IMR-90 (cell line): ENCODE measurements around the gene SNTG2. TPM values are rescaled to one million over a fixed set of nuclear protein-coding genes. Genes with fewer than 3 reads are reported as not detected.

Experiments
- ATAC-seq: fragments of 200-7000 bp; cut with Tn5 transposase; 2 replicates; pipeline ENCODE4 v1.9.1; 2020; ENCODE audit warnings: low read depth, mild to moderate bottlenecking, moderate library complexity
- BruUV-seq: library from RNA; stranded (reverse); fragments of 400-500 nt; replicated peaks from 2 replicates; lab custom pipeline; 2021; lab: Mats Ljungman, UMichigan
- CTCF ChIA-PET: fragments of 300-600 bp; formaldehyde crosslinking; extraction: SDS; loops from one replicate; lab custom pipeline; 2021; ENCODE audit warnings: antibody characterized with exemption; lab: Yijun Ruan, JAX
- POLR2A ChIA-PET: fragments of 300-600 bp; sonication (Branson Sonifier 250); formaldehyde crosslinking; loops from one replicate; lab custom pipeline; 2022; ENCODE audit warnings: antibody characterized with exemption; ENCODE audit not compliant: unreplicated experiment; lab: Charles Lee
- DNase-seq: peaks from one replicate; pipeline ENCODE4 v3.0.0; 2013
- H2AFZ ChIP-seq: replicated peaks from 2 replicates; pipeline ENCODE3; 2013; ENCODE audit warnings: low read length, mild to moderate bottlenecking; ENCODE audit not compliant: poor library complexity
- H2AK5ac ChIP-seq: 2 replicates; pipeline ENCODE4 v1.6.1; 2013; ENCODE audit warnings: low read depth, low read length, inconsistent platforms
- H2AK9ac ChIP-seq: replicated peaks from 2 replicates; pipeline ENCODE3; 2013; ENCODE audit warnings: mild to moderate bottlenecking, low read depth, low read length, moderate library complexity; ENCODE audit not compliant: poor library complexity
- H2BK120ac ChIP-seq: 2 replicates; pipeline ENCODE4 v1.6.1; 2013; ENCODE audit warnings: low read depth, low read length, inconsistent platforms
- H2BK15ac ChIP-seq: 3 replicates; pipeline ENCODE4 v1.6.1; 2013; ENCODE audit warnings: low read depth, low read length, inconsistent platforms
- H2BK20ac ChIP-seq: 2 replicates; pipeline ENCODE4 v1.6.1; 2013; ENCODE audit warnings: low read depth, mild to moderate bottlenecking, inconsistent platforms, low read length, moderate library complexity
- H2BK5ac ChIP-seq: 2 replicates; pipeline ENCODE4 v1.6.1; 2013; ENCODE audit warnings: mild to moderate bottlenecking, low read depth, low read length, inconsistent platforms; ENCODE audit not compliant: poor library complexity, severe bottlenecking
- H3K14ac ChIP-seq: replicated peaks from 2 replicates; pipeline ENCODE4 v1.6.1; 2013; ENCODE audit warnings: low read depth, low read length, inconsistent platforms
- H3K18ac ChIP-seq: 2 replicates; pipeline ENCODE4 v1.6.1; 2013; ENCODE audit warnings: low read depth, low read length, control low read depth
- H3K23ac ChIP-seq: 2 replicates; pipeline ENCODE4 v1.6.1; 2013; ENCODE audit warnings: low read depth, low read length, inconsistent platforms
- H3K27ac ChIP-seq: 2 replicates; pipeline ENCODE4 v1.5.1; 2013; ENCODE audit warnings: mild to moderate bottlenecking, control low read depth, low read length; ENCODE audit not compliant: insufficient read depth
- H3K27me3 ChIP-seq: 2 replicates; pipeline ENCODE4 v1.6.1; 2013; ENCODE audit warnings: low read length; ENCODE audit not compliant: control insufficient read depth, insufficient read depth
- H3K36me3 ChIP-seq: 2 replicates; pipeline ENCODE4 v1.6.1; 2013; ENCODE audit warnings: low read length, mixed read lengths; ENCODE audit not compliant: control insufficient read depth, insufficient read depth
- H3K4ac ChIP-seq: 2 replicates; pipeline ENCODE4 v1.6.1; 2013; ENCODE audit warnings: low read depth, low read length, inconsistent platforms
- H3K4me1 ChIP-seq: 2 replicates; pipeline ENCODE4 v1.6.1; 2013; ENCODE audit warnings: low read length, mixed read lengths; ENCODE audit not compliant: control insufficient read depth, insufficient read depth
- H3K4me2 ChIP-seq: 2 replicates; pipeline ENCODE4 v1.6.1; 2013; ENCODE audit warnings: low read depth, mild to moderate bottlenecking, control low read depth, low read length, moderate library complexity
- H3K4me3 ChIP-seq: 2 replicates; pipeline ENCODE4 v1.5.1; 2013; ENCODE audit warnings: low read depth, mild to moderate bottlenecking, control low read depth, low read length, moderate library complexity; ENCODE audit not compliant: insufficient read depth
- H3K56ac ChIP-seq: 2 replicates; pipeline ENCODE4 v1.6.1; 2013; ENCODE audit warnings: low read length, inconsistent platforms; ENCODE audit not compliant: insufficient read depth; ENCODE audit errors: extremely low read depth
- H3K79me1 ChIP-seq, 2 experiments: 2 replicates each; pipeline ENCODE4 v1.6.1; 2013; ENCODE audit warnings: low read length in 2 of 2, inconsistent platforms in 1 of 2, low read depth in 1 of 2
- H3K9ac ChIP-seq: 2 replicates; pipeline ENCODE4 v1.6.1; 2013; ENCODE audit warnings: low read depth, low read length, control low read depth
- H3K9me1 ChIP-seq: 2 replicates; pipeline ENCODE4 v1.6.1; 2013; ENCODE audit warnings: low read length, inconsistent platforms; ENCODE audit not compliant: insufficient read depth
- H3K9me3 ChIP-seq: 2 replicates; pipeline ENCODE4 v1.6.1; 2013; ENCODE audit warnings: low read length; ENCODE audit not compliant: control insufficient read depth, insufficient read depth
- H4K20me1 ChIP-seq: 2 replicates; pipeline ENCODE4 v1.6.1; 2013; ENCODE audit warnings: low read length, inconsistent platforms; ENCODE audit not compliant: insufficient read depth
- H4K5ac ChIP-seq: 2 replicates; pipeline ENCODE4 v1.6.1; 2013; ENCODE audit warnings: mild to moderate bottlenecking, low read depth, low read length, control low read depth
- H4K8ac ChIP-seq, 2 experiments: 2 replicates each; pipeline ENCODE4 v1.6.1; 2013; ENCODE audit warnings: low read depth in 2 of 2, low read length in 2 of 2, control low read depth in 1 of 2, inconsistent platforms in 1 of 2
- H4K91ac ChIP-seq: 2 replicates; pipeline ENCODE4 v1.6.1; 2013; ENCODE audit warnings: low read depth, low read length, inconsistent platforms; ENCODE audit not compliant: insufficient read depth
- BHLHE40 ChIP-seq: fragments of 150-350 bp; IDR thresholded peaks from 2 replicates; pipeline ENCODE4 v1.6.1; 2016; ENCODE audit warnings: mild to moderate bottlenecking, low read depth, low read length
- CHD1 ChIP-seq: IDR thresholded peaks from 2 replicates; pipeline ENCODE4 v1.6.1; 2012; ENCODE audit warnings: low read depth, low read length, improper control_type of control experiment
- ELK1 ChIP-seq: fragments of 150-350 bp; IDR thresholded peaks from 2 replicates; pipeline ENCODE4 v1.6.1; 2016; ENCODE audit warnings: low read depth, mild to moderate bottlenecking, low read length, moderate library complexity, borderline replicate concordance
- MAZ ChIP-seq: IDR thresholded peaks from 2 replicates; pipeline ENCODE4 v1.6.1; 2012; ENCODE audit warnings: low read depth, mild to moderate bottlenecking, low read length, improper control_type of control experiment, moderate library complexity, borderline replicate concordance
- POLR2A ChIP-seq: IDR thresholded peaks from 2 replicates; pipeline ENCODE4 v1.6.1; 2012; ENCODE audit warnings: mild to moderate bottlenecking, low read depth, low read length
- RAD21 ChIP-seq: IDR thresholded peaks from 2 replicates; pipeline ENCODE4 v1.6.1; 2012; ENCODE audit warnings: low read length, improper control_type of control experiment
- USF2 ChIP-seq: fragments of 150-350 bp; IDR thresholded peaks from 2 replicates; pipeline ENCODE4 v1.6.1; 2017; ENCODE audit warnings: mild to moderate bottlenecking, antibody characterized with exemption, low read length, low read depth
- WGBS, 2 experiments: methylation state at CpG; one replicate each; pipeline versions ENCODE4 v1.1.5 to v1.1.7; 2013; ENCODE audit warnings: missing lambda C conversion rate in 2 of 2; ENCODE audit not compliant: insufficient read length in 1 of 2; ENCODE audit errors: extremely low coverage in 2 of 2; 5-methylcytosine and 5-hydroxymethylcytosine counted together
- dilution Hi-C: fragments of 300-500 bp; cut with HindIII; formaldehyde crosslinking; loops from one replicate; pipeline ENCODE4 v1.14.3; 2018; ENCODE audit warnings: low sequenced_read_pairs; ENCODE audit not compliant: unreplicated experiment
- in situ Hi-C: fragments of 300-500 bp; cut with MboI; formaldehyde crosslinking; loops from 3 replicates; pipeline ENCODE4 v1.14.3; 2019; ENCODE audit warnings: low sequenced_read_pairs, inconsistent platforms, mixed read lengths
- intact Hi-C: fragments of 100-400 bp; cut with micrococcal nuclease; formaldehyde crosslinking; loops from 2 replicates; pipeline ENCODE4 v1.10.0; 2022
- polyA plus RNA-seq, 3 experiments: library from polyadenylated mRNA; depleted of rRNA; stranded (reverse); fragments of >200 nt; gene quantifications; 2 replicates each; pipeline ENCODE4 v1.2.3, GENCODE V29; 2012; ENCODE audit warnings: low replicate concordance in 1 of 3
- total RNA-seq: library from RNA; depleted of rRNA; stranded (reverse); fragments of >200 nt; gene quantifications from 2 replicates; pipeline ENCODE4 v1.2.3, GENCODE V29; 2012

The SNTG2 gene
- total and polyA plus RNA-seq, 2 of the 4 experiments (the other 2 are of a cell fraction) = under 0.01 to 0.17 TPM

DNA sequence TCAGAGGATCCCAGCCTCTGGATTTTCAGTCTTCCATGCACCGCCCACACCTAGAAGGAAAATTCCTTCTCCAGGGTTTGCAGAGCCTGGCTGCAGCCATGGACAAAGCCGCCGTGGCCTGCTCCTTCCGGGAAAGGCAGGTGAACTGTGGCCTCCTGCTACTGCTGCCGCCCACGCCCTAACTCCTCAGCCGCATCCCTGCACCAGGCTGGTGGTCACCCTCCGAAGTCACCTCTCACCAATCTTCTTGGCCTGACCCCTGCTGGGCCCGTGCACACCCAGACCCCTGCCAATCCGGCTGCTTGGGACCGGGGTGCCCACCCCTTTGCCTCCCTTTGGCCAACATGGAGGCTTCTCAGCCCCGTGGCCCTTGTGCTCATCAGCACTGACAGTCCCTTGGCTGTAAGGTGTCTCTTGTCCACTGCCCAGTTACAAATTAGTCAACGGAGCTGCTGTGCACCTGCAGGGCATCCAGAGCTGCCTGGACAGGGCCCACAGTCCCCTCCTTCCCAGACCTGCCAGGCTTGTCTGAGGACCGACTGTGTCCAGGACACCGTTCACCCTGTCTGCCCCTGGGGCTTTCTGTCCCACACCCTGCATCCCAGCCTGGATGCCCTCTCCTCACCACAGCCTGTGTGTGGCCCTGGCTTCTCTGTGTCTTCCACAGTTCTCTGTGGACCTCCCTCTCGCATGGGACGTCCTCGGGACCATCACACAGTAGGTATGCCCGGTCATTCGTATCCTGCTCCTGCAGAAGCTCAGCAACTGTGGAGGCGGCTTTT, 332.6 kb downstream of the SNTG2 start:
- H2AFZ ChIP-seq = no peak overlapping the region
- H3K56ac ChIP-seq = no peak overlapping the region
- TF ChIP-seq POLR2A = no peak
- TF ChIP-seq BHLHE40 = no peak
- TF ChIP-seq CHD1 = no peak
- TF ChIP-seq USF2 = no peak
- TF ChIP-seq RAD21 = no peak
- TF ChIP-seq ELK1 = no peak
- TF ChIP-seq MAZ = no peak
- H3K27me3 ChIP-seq = no peaks in the 10 kb centered on the region
- 61% methylated on average over 14 of the region's 21 CpGs; no CpG with 5 or more reads in 1 of the 2 experiments for WGBS, 2 experiments
- H3K79me1 ChIP-seq = no peaks in the 10 kb centered on the region
- H4K20me1 ChIP-seq = no peaks in the 10 kb centered on the region
- no peaks in the 10 kb centered on the region for H3K36me3 ChIP-seq
- H2AK5ac ChIP-seq = no peak overlapping the region
- H4K5ac ChIP-seq = no peak overlapping the region
- H3K9ac ChIP-seq = no peak overlapping the region
- H3K9me3 ChIP-seq = peaks cover 22% of the 10 kb centered on the region
- no peaks in the 10 kb centered on the region for H3K4me1 ChIP-seq
- CTCF ChIA-PET = interaction anchor here (0.6 kb wide), 1 partner anchor 142 kb away, joined by 5 read pairs; no protein-coding TSS in a partner anchor
- POLR2A ChIA-PET = no interaction called here
- no peak overlapping the region for H2BK20ac ChIP-seq
- in situ Hi-C loops = no loop called here
- dilution Hi-C loops = no loop called here
- no peak overlapping the region for H2BK15ac ChIP-seq
- H2AK9ac ChIP-seq = no peak overlapping the region
- H3K4me2 ChIP-seq = no peak overlapping the region
- no peak overlapping the region for H2BK120ac ChIP-seq
- no peak overlapping the region for H2BK5ac ChIP-seq
- no peak overlapping the region for H4K8ac ChIP-seq
- H3K9me1 ChIP-seq = no peaks in the 10 kb centered on the region; the same call in 1 of the 2 replicates
- H3K4me3 ChIP-seq = no peak overlapping the region
- H3K23ac ChIP-seq = no peak overlapping the region
- intact Hi-C loops = no loop called here
- H3K18ac ChIP-seq = no peak overlapping the region
- no TSS peak for BruUV-seq
- no peak overlapping the region for H4K91ac ChIP-seq
- H3K14ac ChIP-seq = no peak overlapping the region
- no peak overlapping the region for H3K4ac ChIP-seq
- no peak overlapping the region for H3K27ac ChIP-seq
- DNase-seq (no peak), ATAC-seq (no peak)
